Measurements from ENCODE around the gene NMU. TPM values are rescaled to one million over a fixed set of nuclear protein-coding genes. Genes with fewer than 3 reads are reported as not detected.

NMU gene
- 3.0 and 5.5 TPM in 2 replicates for total RNA-seq

GRCh38 chr4:55635741-55636655, at the start of gene NMU:
Gene NMU, minus strand, starts transcription at chr4:55636298. Its CDS starts 106 bp downstream, at chr4:55636192.

GRCh38 chr4:55592014-55592413, 44.1 kb downstream of the NMU start, which contains the start of gene PDCL2:
Gene PDCL2, minus strand, starts transcription at chr4:55592245. Its CDS starts 136 bp downstream, at chr4:55592109.

GRCh38 chr4:55546756-55547465, 89.2 kb downstream of the NMU start, which contains the start of gene CLOCK:
Gene CLOCK, minus strand, starts transcription at chr4:55546909. Its CDS starts 64,124 bp downstream, at chr4:55482785.

Other genes starting within 250 kb of the NMU start
- 85.7 and 115 TPM in 2 replicates for gene TMEM165, start 240.3 kb downstream of the NMU start, total RNA-seq
- 10.5 and 12.4 TPM in 2 replicates for gene CLOCK, start 89.4 kb downstream of the NMU start, total RNA-seq
- gene PDCL2, start 44.1 kb downstream of the NMU start, total RNA-seq, result not detected in 2 replicates
- not detected in 2 replicates for gene EXOC1L, start 183.5 kb upstream of the NMU start, total RNA-seq
- 15.6 and 28.5 TPM in 2 replicates for gene EXOC1, start 217.3 kb upstream of the NMU start, total RNA-seq